LNCAP (cell line): Measurements from ENCODE around the gene SLC2A6.

Experiments
- CTCF ChIP-seq: fragments of 450-650 bp; IDR thresholded peaks from 2 replicates; pipeline ENCODE4 v1.5.1; 2017; ENCODE audit warnings: mild to moderate bottlenecking

Gene SLC2A6

GRCh38 chr9:133492061-133493021, 13.4 kb upstream of the SLC2A6 start:
- TF ChIP-seq CTCF = no peak

- TF ChIP-seq CTCF = no peak
Observed at GRCh38 chr9:133491656-133491925, 12.7 kb upstream of the SLC2A6 start.

GRCh38 chr9:133490865-133491655, 12.2 kb upstream of the SLC2A6 start:
- no peak for TF ChIP-seq CTCF

GRCh38 chr9:133490201-133490681, 11.3 kb upstream of the SLC2A6 start:
- TF ChIP-seq CTCF = no peak

- TF ChIP-seq CTCF = no peak
Observed at GRCh38 chr9:133489253-133490190, 10.6 kb upstream of the SLC2A6 start.

GRCh38 chr9:133488686-133489252, 9.9 kb upstream of the SLC2A6 start:
- TF ChIP-seq CTCF = no peak

- TF ChIP-seq CTCF = no peak
Observed at GRCh38 chr9:133487331-133487725, 8.4 kb upstream of the SLC2A6 start.
